Measurements from ENCODE around the gene TPX2. TPM values are rescaled to one million over a fixed set of nuclear protein-coding genes. Genes with fewer than 3 reads are reported as not detected.

The TPX2 gene
- total and polyA plus RNA-seq, 2 of the 8 experiments (the other 6 are each of a cell fraction or from before 2014, with no cell fraction given) = 43.6 to 125 TPM

DNA sequence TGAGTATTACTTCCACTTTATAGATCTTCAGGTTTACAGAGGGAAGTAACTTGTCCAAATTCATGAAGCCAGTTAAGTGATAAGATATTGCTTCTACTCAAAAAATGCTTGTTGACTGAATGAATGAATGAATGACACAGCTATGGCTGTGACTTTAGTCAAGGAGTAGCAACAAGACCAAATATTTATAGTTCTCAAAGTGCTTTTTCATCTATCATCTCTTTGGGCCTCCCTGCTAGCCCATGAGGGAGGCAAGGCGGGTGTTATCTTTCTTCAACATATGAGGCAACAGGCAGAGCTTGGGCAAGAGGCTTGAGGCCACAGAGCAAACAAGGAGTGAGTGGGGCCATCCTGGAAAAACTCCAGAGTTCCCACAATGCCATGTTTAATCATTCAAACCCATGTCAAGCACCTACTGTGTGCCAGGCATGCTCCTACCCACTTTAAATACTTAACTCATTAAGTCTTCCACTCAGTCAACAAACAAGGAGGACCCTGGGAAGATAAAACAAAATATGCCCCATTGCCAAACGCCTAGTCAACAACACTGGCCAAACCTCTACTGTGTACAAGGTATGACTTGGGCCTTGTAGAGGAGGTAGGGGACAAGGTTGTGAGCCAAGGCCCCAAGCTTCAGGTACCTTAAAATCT is 32.4 kb upstream of the TPX2 start:
- Histone ChIP-seq H3K79me1 (ENCODE audit: low read depth, low read length) (peaks cover 12% of the 10 kb centered on the region), H2AK5ac (ENCODE audit: low read depth, low read length) (no peak overlapping the region), H3K36me3 (ENCODE audit: control insufficient read depth in 2 of 4, insufficient read depth in 4 of 4, low read length in 3 of 4) (peaks cover 8 to 16% (median 9%) of the 10 kb centered on the region in 4 experiments; a peak in 5 of 8 replicates), H3K4me3 (ENCODE audit: extremely low read depth in 1 of 4, insufficient read depth in 2 of 4, low read depth in 3 of 4, low read length in 4 of 4) (no peak overlapping the region), H2AFZ (ENCODE audit: low read length) (no peak overlapping the region), H4K8ac (ENCODE audit: extremely low read depth, insufficient read depth, low read length) (no peak overlapping the region), H4K5ac (ENCODE audit: insufficient read length, low read depth, low read length) (no peak overlapping the region), H3K9ac (replicated peaks in 1 of 4; ENCODE audit: extremely low read depth in 1 of 4, low read depth in 3 of 4, low read length in 3 of 4) (no peak overlapping the region), H4K20me1 (replicated peaks in 1 of 2; ENCODE audit: control insufficient read depth in 1 of 2, insufficient read depth in 2 of 2, low read length in 2 of 2) (peaks cover 2 to 12% of the 10 kb centered on the region in 2 experiments), H3K23ac (ENCODE audit: insufficient read length) (no peak overlapping the region), H3K14ac (ENCODE audit: insufficient read length) (no peak overlapping the region), H3K56ac (replicated peaks; ENCODE audit: insufficient read length, low read depth, low read length) (no peak overlapping the region), H4K91ac (replicated peaks; ENCODE audit: insufficient read length, low read length) (no peak overlapping the region), H3K9me3 (ENCODE audit: insufficient read depth in 2 of 2, low read depth in 1 of 2, low read length in 1 of 2) (no peaks in the 10 kb centered on the region), H2BK12ac (ENCODE audit: low read depth, low read length) (no peak overlapping the region), H3K23me2 (ENCODE audit: low read depth, low read length) (no peaks in the 10 kb centered on the region), H3K4me1 (replicated peaks in 1 of 4; ENCODE audit: control insufficient read depth in 3 of 4, insufficient read depth in 4 of 4, low read length in 3 of 4) (peaks cover 6 to 18% (median 16%) of the 10 kb centered on the region in 4 experiments), H3K4me2 (ENCODE audit: insufficient read depth in 1 of 2, low read depth in 2 of 2, low read length in 2 of 2) (no peak overlapping the region), H2BK20ac (ENCODE audit: low read length) (no peak overlapping the region; the same call in 1 of the 2 replicates), H3K4ac (replicated peaks; ENCODE audit: insufficient read length, low read depth, low read length) (no peak overlapping the region), H2BK15ac (ENCODE audit: low read length) (no peak overlapping the region), H2BK120ac (replicated peaks; ENCODE audit: low read depth, low read length) (no peak overlapping the region), H3K27me3 (replicated peaks in 1 of 4; ENCODE audit: control insufficient read depth in 3 of 4, extremely low read depth in 1 of 4, insufficient read depth in 3 of 4, low read length in 3 of 4) (no peaks in the 10 kb centered on the region), H2BK5ac (ENCODE audit: low read depth, low read length) (no peak overlapping the region), H3K79me2 (ENCODE audit: control insufficient read depth in 1 of 2, insufficient read depth in 2 of 2, low read length in 2 of 2) (peaks cover 11 to 72% of the 10 kb centered on the region in 2 experiments), H3K27ac (ENCODE audit: low read depth, low read length) (no peak overlapping the region), H3K18ac (ENCODE audit: extremely low read depth, low read length) (no peak overlapping the region)
- 87% methylated on average over 2 of the region's 2 CpGs; no CpG with 5 or more reads in 1 of the 2 experiments for WGBS, 2 experiments (ENCODE audit: extremely low coverage in 1 of 2, insufficient coverage in 1 of 2, insufficient read length in 1 of 2, insufficient replicate concordance in 2 of 2, low coverage in 1 of 2, low lambda C conversion rate in 2 of 2, missing lambda C conversion rate in 1 of 2)
- DNase-seq (ENCODE audit: low read depth in 1 of 2, low spot score in 2 of 2) (no peak), FAIRE-seq (no peak)
- no peak for TF ChIP-seq GTF2F1 (IDR thresholded peaks at IDR 0.05; ENCODE audit: borderline replicate concordance, low read depth, low read length)
- TF ChIP-seq RFX5 (IDR thresholded peaks at IDR 0.05; ENCODE audit: borderline replicate concordance, low read depth, low read length) = no peak
- TF ChIP-seq POLR2AphosphoS5 (IDR thresholded peaks at IDR 0.05; ENCODE audit: low read depth, low read length) = no peak
- TF ChIP-seq CREB1 (IDR thresholded peaks at IDR 0.05) = no peak
- POLR2A ChIA-PET (ENCODE audit: partially characterized antibody) = interaction anchor here (0.9 to 2.9 kb wide), 6 partner anchors 8 to 129 kb away, joined by 3 to 17 read pairs (median 4); partner anchors contain the start of gene BCL2L1
- CTCF ChIA-PET (ENCODE audit: partially characterized antibody) = interaction anchor here (1.0 to 4.2 kb wide), 7 partner anchors 10 to 73 kb away, joined by 3 to 15 read pairs (median 6); partner anchors contain the start of gene BCL2L1
